CD14-positive monocyte (primary cell): ENCODE measurements around the gene KRTAP12-2. TPM values are rescaled to one million over a fixed set of nuclear protein-coding genes. Genes with fewer than 3 reads are reported as not detected.

ENCODE experiments used
- DNase-seq, 3 donors: peaks; one replicate each; pipeline ENCODE4 v3.0.0-alpha.2; 2011 to 2022
- H2AFZ ChIP-seq: 2 replicates; pipeline ENCODE4 v1.6.0; 2012; ENCODE audit warnings: mild to moderate bottlenecking, low read depth, low read length, inconsistent platforms; ENCODE audit not compliant: insufficient read depth, poor library complexity, severe bottlenecking
- H3K27ac ChIP-seq, 2 donors: 1 replicate in 1 of 2; 2 replicates in 1 of 2; pipeline ENCODE4 v1.5.1; 2012 to 2013; ENCODE audit warnings: low read length in 2 of 2, control low read depth in 1 of 2, inconsistent platforms in 1 of 2, low read depth in 1 of 2, mild to moderate bottlenecking in 1 of 2
- H3K27me3 ChIP-seq, 2 donors: one replicate each; pipeline versions ENCODE4 v1.6.0 to v1.6.1; 2011 to 2013; ENCODE audit warnings: low read length in 2 of 2; ENCODE audit not compliant: control insufficient read depth in 2 of 2, insufficient read depth in 2 of 2
- H3K36me3 ChIP-seq, 2 donors: replicated peaks in 1 of 2; 1 replicate in 1 of 2; 2 replicates in 1 of 2; pipeline versions ENCODE4 v1.5.1 to v1.6.1; 2012 to 2013; ENCODE audit warnings: low read length in 2 of 2, control low read depth in 1 of 2, inconsistent platforms in 1 of 2, mild to moderate bottlenecking in 1 of 2; ENCODE audit not compliant: insufficient read depth in 2 of 2, control insufficient read depth in 1 of 2
- H3K4me1 ChIP-seq, 2 donors: 1 replicate in 1 of 2; 2 replicates in 1 of 2; pipeline versions ENCODE4 v1.5.1 to v1.6.1; 2012 to 2013; ENCODE audit warnings: low read length in 2 of 2, control low read depth in 1 of 2, inconsistent platforms in 1 of 2, mild to moderate bottlenecking in 1 of 2, moderate library complexity in 1 of 2; ENCODE audit not compliant: insufficient read depth in 2 of 2, control insufficient read depth in 1 of 2
- H3K4me2 ChIP-seq: replicated peaks from 2 replicates; pipeline ENCODE3; 2012; ENCODE audit warnings: low read length, moderate library complexity, mild to moderate bottlenecking; ENCODE audit not compliant: poor library complexity, severe bottlenecking; ENCODE audit errors: extremely low read depth
- H3K4me3 ChIP-seq, 3 experiments: fragments of 200-600 bp in 1 of 3; sonication (generic) in 1 of 3; replicated peaks in 1 of 3; 1 replicate in 2 of 3; 2 replicates in 1 of 3; pipeline ENCODE4 v1.5.1; 2011 to 2013; ENCODE audit warnings: low read length in 3 of 3, mild to moderate bottlenecking in 3 of 3, control low read depth in 2 of 3, low read depth in 2 of 3, inconsistent platforms in 1 of 3, moderate library complexity in 1 of 3
- H3K79me2 ChIP-seq: 2 replicates; pipeline ENCODE4 v1.6.0; 2012; ENCODE audit warnings: mild to moderate bottlenecking, control low read depth, inconsistent platforms, low read length, moderate library complexity; ENCODE audit not compliant: insufficient read depth
- H3K9ac ChIP-seq: 2 replicates; pipeline ENCODE4 v1.6.0; 2017; ENCODE audit warnings: low read length, mild to moderate bottlenecking; ENCODE audit not compliant: insufficient read depth, poor library complexity, severe bottlenecking
- H3K9me3 ChIP-seq, 2 donors: replicated peaks in 1 of 2; 1 replicate in 1 of 2; 2 replicates in 1 of 2; pipeline versions ENCODE4 v1.5.1 to v1.6.1; 2012 to 2013; ENCODE audit warnings: low read length in 2 of 2, control low read depth in 1 of 2; ENCODE audit not compliant: control insufficient read depth in 1 of 2, insufficient read depth in 1 of 2
- H4K20me1 ChIP-seq: 2 replicates; pipeline ENCODE4 v1.6.0; 2012; ENCODE audit warnings: mild to moderate bottlenecking, low read length, control low read depth, moderate library complexity; ENCODE audit not compliant: insufficient read depth
- H3K27ac Mint-ChIP-seq, 7 donors: one replicate each; pipeline ENCODE4 v1.8.0; 2020; ENCODE audit warnings: mild to moderate bottlenecking in 7 of 7, mixed read lengths in 7 of 7, moderate library complexity in 6 of 7, inconsistent platforms in 2 of 7
- H3K27me3 Mint-ChIP-seq, 3 donors: one replicate each; pipeline ENCODE4 v1.8.0; 2021 to 2022; ENCODE audit warnings: low read depth in 3 of 3, mild to moderate bottlenecking in 3 of 3, mixed read lengths in 3 of 3, moderate library complexity in 3 of 3, inconsistent platforms in 1 of 3
- H3K36me3 Mint-ChIP-seq, 2 donors: one replicate each; pipeline ENCODE4 v1.8.0; 2020; ENCODE audit warnings: mixed read lengths in 2 of 2, inconsistent platforms in 1 of 2, mild to moderate bottlenecking in 1 of 2
- H3K4me1 Mint-ChIP-seq: one replicate; pipeline ENCODE4 v1.8.0; 2020; ENCODE audit warnings: mild to moderate bottlenecking, mixed read lengths
- H3K4me3 Mint-ChIP-seq, 2 donors: one replicate each; pipeline ENCODE4 v1.8.0; 2020; ENCODE audit warnings: mild to moderate bottlenecking in 2 of 2, mixed read lengths in 2 of 2, moderate library complexity in 1 of 2
- H3K9me3 Mint-ChIP-seq, 7 donors: one replicate each; pipeline ENCODE4 v1.8.0; 2020 to 2022; ENCODE audit warnings: mixed read lengths in 7 of 7, mild to moderate bottlenecking in 6 of 7, moderate library complexity in 6 of 7, inconsistent platforms in 2 of 7
- CTCF ChIP-seq: fragments of 200-600 bp; IDR thresholded peaks from one replicate; pipeline ENCODE4 v1.8.0; 2022; ENCODE audit warnings: antibody characterized with exemption, mild to moderate bottlenecking
- WGBS: methylation state at CpG from one replicate; pipeline ENCODE4 v1.1.5; 2013; ENCODE audit warnings: missing lambda C conversion rate; ENCODE audit not compliant: insufficient coverage; 5-methylcytosine and 5-hydroxymethylcytosine counted together
- intact Hi-C, 2 donors: fragments of 100-400 bp; cut with micrococcal nuclease; formaldehyde crosslinking; loops; one replicate each; pipeline versions ENCODE4 v1.15.0 to v1.15.1; 2023
- polyA plus RNA-seq, 3 donors: library from polyadenylated mRNA; depleted of rRNA in 1 of 3; unstranded in 2 of 3; stranded (reverse) in 1 of 3; fragments of 300-500 nt in 2 of 3; fragments of >200 nt in 1 of 3; fragmentation: Illumina TruSeq in 2 of 3; gene quantifications; 1 replicate in 2 of 3; 2 replicates in 1 of 3; pipeline ENCODE4 v1.2.3, GENCODE V29; 2012 to 2021

The KRTAP12-2 gene
- polyA plus RNA-seq, 3 donors, result not detected

- no peaks in the 10 kb centered on the region for H3K79me2 ChIP-seq
- no peak overlapping the region for H3K9ac ChIP-seq
- H3K36me3 Mint-ChIP-seq, result no peaks in the 10 kb centered on the region
- peak overlapping the region in 1 of 2 donors; percentile 25 for H3K4me3 Mint-ChIP-seq
- peaks cover 18 to 24% of the 10 kb centered on the region in 2 donors for H3K9me3 ChIP-seq
- intact Hi-C loops, result no loop called here
- no peak overlapping the region for H3K4me3 ChIP-seq
- H3K27ac ChIP-seq, result no peak overlapping the region
- peaks cover 27 to 36% (median 28%) of the 10 kb centered on the region in 7 donors for H3K9me3 Mint-ChIP-seq
- peak overlapping the region in 1 of 7 donors; percentile 5 for H3K27ac Mint-ChIP-seq
- peaks cover 2 to 9% (median 9%) of the 10 kb centered on the region in 3 donors for H3K27me3 Mint-ChIP-seq
- DNase-seq, result no peak
- no peaks in the 10 kb centered on the region for H3K4me1 ChIP-seq
- no peaks in the 10 kb centered on the region for H3K27me3 ChIP-seq
- TF ChIP-seq CTCF, result no peak
- no peak overlapping the region for H3K4me2 ChIP-seq
- H2AFZ ChIP-seq, result no peak overlapping the region
- 86% methylated on average over 1 of the region's 3 CpGs for WGBS
- no peaks in the 10 kb centered on the region for H3K36me3 ChIP-seq
- no peaks in the 10 kb centered on the region for H4K20me1 ChIP-seq
- peaks cover 10% of the 10 kb centered on the region for H3K4me1 Mint-ChIP-seq
Observed at GRCh38 chr21:44618909-44619308, 47.8 kb downstream of the KRTAP12-2 start.

GRCh38 chr21:44618504-44618903, 48.2 kb downstream of the KRTAP12-2 start:
- Histone ChIP-seq H3K79me2 (no peaks in the 10 kb centered on the region), H3K4me3 (no peak overlapping the region), H3K9ac (no peak overlapping the region), H3K4me2 (no peak overlapping the region), H3K27me3 (no peaks in the 10 kb centered on the region), H2AFZ (no peak overlapping the region), H4K20me1 (no peaks in the 10 kb centered on the region), H3K9me3 (peaks cover 18 to 20% of the 10 kb centered on the region in 2 donors), H3K4me1 (no peaks in the 10 kb centered on the region), H3K27ac (no peak overlapping the region), H3K36me3 (no peaks in the 10 kb centered on the region)
- intact Hi-C loops, result no loop called here
- peaks cover 10% of the 10 kb centered on the region for H3K4me1 Mint-ChIP-seq
- peaks cover 2 to 9% (median 9%) of the 10 kb centered on the region in 3 donors for H3K27me3 Mint-ChIP-seq
- no peak for TF ChIP-seq CTCF
- no CpG with 5 or more reads among the region's 4 CpGs for WGBS
- peaks cover 23 to 32% (median 24%) of the 10 kb centered on the region in 7 donors for H3K9me3 Mint-ChIP-seq
- H3K36me3 Mint-ChIP-seq, result no peaks in the 10 kb centered on the region
- no peak for DNase-seq
- peak overlapping the region in 2 of 7 donors; percentile 5 to 43 for H3K27ac Mint-ChIP-seq
- H3K4me3 Mint-ChIP-seq, result no peak overlapping the region
